Lung (tissue), 12 donors: ENCODE results near the gene PCMT1. TPM values are rescaled to one million over a fixed set of nuclear protein-coding genes. Genes with fewer than 3 reads are reported as not detected.

Source experiments
- ATAC-seq: fragments of 200-7000 bp; cut with Tn5 transposase; one replicate; pipeline ENCODE4 v1.9.1; 2020; ENCODE audit warnings: moderate number of reproducible peaks; ENCODE audit not compliant: insufficient read depth, low FRiP score
- DNase-seq, 3 donors: peaks; one replicate each; pipeline ENCODE4 v3.0.0-alpha.2; 2013 to 2017
- H3K27ac ChIP-seq, 2 donors: one replicate each; pipeline ENCODE4 v1.5.1; 2013; ENCODE audit warnings: mild to moderate bottlenecking in 2 of 2, moderate library complexity in 2 of 2, control low read depth in 1 of 2, inconsistent platforms in 1 of 2, low read depth in 1 of 2, low read length in 1 of 2
- H3K27me3 ChIP-seq, 3 donors: one replicate each; pipeline ENCODE4 v1.5.1; 2013; ENCODE audit warnings: low read length in 2 of 3; ENCODE audit not compliant: control insufficient read depth in 3 of 3, insufficient read depth in 3 of 3
- H3K36me3 ChIP-seq, 4 donors: one replicate each; pipeline ENCODE4 v1.5.1; 2013; ENCODE audit warnings: low read length in 4 of 4, mild to moderate bottlenecking in 1 of 4, moderate library complexity in 1 of 4; ENCODE audit not compliant: control insufficient read depth in 4 of 4, insufficient read depth in 4 of 4
- H3K4me1 ChIP-seq, 5 donors: one replicate each; pipeline ENCODE4 v1.5.1; 2013; ENCODE audit warnings: low read length in 5 of 5, mild to moderate bottlenecking in 2 of 5, moderate library complexity in 1 of 5; ENCODE audit not compliant: control insufficient read depth in 5 of 5, insufficient read depth in 5 of 5
- H3K4me3 ChIP-seq: one replicate; pipeline ENCODE4 v1.5.1; 2013; ENCODE audit warnings: mild to moderate bottlenecking, control low read depth, moderate library complexity
- H3K9ac ChIP-seq, 2 donors: one replicate each; pipeline ENCODE4 v1.5.1; 2013; ENCODE audit warnings: low read length in 2 of 2, control low read depth in 1 of 2; ENCODE audit not compliant: insufficient read depth in 1 of 2
- H3K9me3 ChIP-seq, 4 donors: one replicate each; pipeline ENCODE4 v1.5.1; 2013; ENCODE audit warnings: low read length in 3 of 4, mild to moderate bottlenecking in 1 of 4, moderate library complexity in 1 of 4; ENCODE audit not compliant: control insufficient read depth in 4 of 4, insufficient read depth in 3 of 4
- WGBS, 2 donors: extraction: QIAGEN DNeasy Blood & Tissue Kit; methylation state at CpG; one replicate each; pipeline ENCODE4 v1.1.7; 2013; 5-methylcytosine and 5-hydroxymethylcytosine counted together
- polyA plus RNA-seq, 2 donors: library from polyadenylated mRNA; stranded (reverse); fragments of 200-250 nt; gene quantifications; one replicate each; pipeline ENCODE4 v1.2.1, GENCODE V29; 2013
- total RNA-seq, 2 donors: library from RNA; depleted of rRNA in 1 of 2; stranded (reverse); fragments of >200 nt in 1 of 2; gene quantifications; one replicate each; pipeline ENCODE4 v1.2.1, GENCODE V29; 2014 to 2021
- TF ChIP-seq, protein P1 (sequence below): IDR thresholded peaks from 2 replicates; pipeline ENCODE4 v1.5.1; 2012; ENCODE audit warnings: mild to moderate bottlenecking; ENCODE audit errors: control extremely low read depth, extremely low read depth
- donor health status: control.
- donor health status: control.
- donor health status: Bipolar disorder and iron deficiency.
- donor health status: healthy.
- donor health status: DM: yes; HTN: yes; CAD: no.

The PCMT1 gene
- total and polyA plus RNA-seq, 4 donors, result 32.6 to 91.2 (median 61.1) TPM

DNA sequence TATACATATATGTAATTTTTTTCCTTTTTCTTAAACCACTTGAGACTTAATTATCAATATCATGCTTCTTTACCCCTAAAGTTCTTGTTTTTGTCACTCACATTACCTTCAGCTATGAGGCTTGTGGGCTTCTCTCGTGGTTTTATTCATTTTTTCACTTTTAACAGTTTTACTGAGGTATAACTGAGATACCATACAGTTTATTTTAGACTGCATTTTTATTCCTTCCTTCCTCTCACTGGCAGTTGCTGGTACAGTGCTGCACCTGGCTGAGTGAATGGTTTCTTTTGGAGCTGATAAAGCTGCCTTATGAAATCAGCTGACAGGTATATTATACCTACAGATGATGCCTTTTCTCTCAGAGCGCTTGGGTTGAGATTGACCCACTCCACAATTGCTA lies 60.3 kb downstream of the PCMT1 start:
- Histone ChIP-seq H3K9ac (no peak overlapping the region), H3K27ac (no peak overlapping the region), H3K36me3 (peaks cover 0 to 12% (median 8%) of the 10 kb centered on the region in 4 donors), H3K4me3 (no peak overlapping the region), H3K4me1 (no peaks in the 10 kb centered on the region), H3K27me3 (no peaks in the 10 kb centered on the region), H3K9me3 (no peaks in the 10 kb centered on the region)
- WGBS, 2 donors, result 64 to 82% methylated on average over 2 of the region's 2 CpGs
- TF ChIP-seq, protein P1, sequence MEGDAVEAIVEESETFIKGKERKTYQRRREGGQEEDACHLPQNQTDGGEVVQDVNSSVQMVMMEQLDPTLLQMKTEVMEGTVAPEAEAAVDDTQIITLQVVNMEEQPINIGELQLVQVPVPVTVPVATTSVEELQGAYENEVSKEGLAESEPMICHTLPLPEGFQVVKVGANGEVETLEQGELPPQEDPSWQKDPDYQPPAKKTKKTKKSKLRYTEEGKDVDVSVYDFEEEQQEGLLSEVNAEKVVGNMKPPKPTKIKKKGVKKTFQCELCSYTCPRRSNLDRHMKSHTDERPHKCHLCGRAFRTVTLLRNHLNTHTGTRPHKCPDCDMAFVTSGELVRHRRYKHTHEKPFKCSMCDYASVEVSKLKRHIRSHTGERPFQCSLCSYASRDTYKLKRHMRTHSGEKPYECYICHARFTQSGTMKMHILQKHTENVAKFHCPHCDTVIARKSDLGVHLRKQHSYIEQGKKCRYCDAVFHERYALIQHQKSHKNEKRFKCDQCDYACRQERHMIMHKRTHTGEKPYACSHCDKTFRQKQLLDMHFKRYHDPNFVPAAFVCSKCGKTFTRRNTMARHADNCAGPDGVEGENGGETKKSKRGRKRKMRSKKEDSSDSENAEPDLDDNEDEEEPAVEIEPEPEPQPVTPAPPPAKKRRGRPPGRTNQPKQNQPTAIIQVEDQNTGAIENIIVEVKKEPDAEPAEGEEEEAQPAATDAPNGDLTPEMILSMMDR, result no peak
- ATAC-seq (no peak), DNase-seq (no peak)

DNA sequence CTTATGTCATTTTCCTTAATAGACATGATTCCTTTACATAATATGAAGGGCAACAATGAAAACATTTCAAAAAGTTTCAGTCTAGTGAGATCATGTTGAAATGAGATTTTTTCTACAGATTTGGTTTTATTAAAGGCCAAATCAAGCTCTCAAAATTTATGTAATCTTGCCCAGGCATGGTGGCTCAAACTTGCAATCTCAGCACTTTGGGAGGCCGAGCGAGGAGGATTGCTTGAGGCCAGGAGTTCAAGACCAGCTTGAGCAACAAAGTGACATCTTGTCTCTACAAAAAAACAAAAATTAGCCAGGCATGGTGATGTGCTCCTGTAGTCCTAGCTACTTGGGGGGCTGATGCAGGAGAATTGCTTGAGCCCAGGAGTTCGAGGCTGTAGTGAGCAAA lies 63.8 kb downstream of the PCMT1 start:
- Histone ChIP-seq H3K27ac (no peak overlapping the region), H3K4me1 (no peaks in the 10 kb centered on the region), H3K9me3 (no peaks in the 10 kb centered on the region), H3K36me3 (peaks cover 0 to 8% (median 6%) of the 10 kb centered on the region in 4 donors), H3K4me3 (no peak overlapping the region), H3K27me3 (no peaks in the 10 kb centered on the region), H3K9ac (no peak overlapping the region)
- TF ChIP-seq, protein P1, result no peak
- DNase-seq, result no peak
- 95 to 100% methylated on average over 3 of the region's 3 CpGs for WGBS, 2 donors
- ATAC-seq, result no peak

DNA sequence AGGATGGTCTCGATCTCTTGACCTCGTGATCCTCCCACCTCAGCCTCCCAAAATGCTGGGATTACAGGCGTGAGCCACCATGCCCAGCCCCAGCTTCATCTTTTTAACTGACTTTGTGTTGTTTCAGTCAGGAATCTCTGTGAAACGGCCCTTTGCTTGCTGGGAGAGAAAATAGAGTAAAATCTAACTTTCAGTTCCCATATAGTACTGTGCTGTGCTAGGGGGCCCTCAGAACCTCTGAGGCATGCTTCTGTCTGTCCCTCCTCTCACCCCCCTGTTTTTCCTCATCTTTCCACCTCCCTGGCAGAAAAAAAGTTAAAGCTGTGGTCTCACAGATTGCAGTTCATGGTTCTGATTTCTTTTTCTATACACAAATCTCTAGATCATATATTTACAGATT lies 66.2 kb downstream of the PCMT1 start:
- Histone ChIP-seq H3K27ac (no peak overlapping the region), H3K36me3 (peaks cover 0 to 9% (median 3%) of the 10 kb centered on the region in 4 donors), H3K9me3 (no peaks in the 10 kb centered on the region), H3K4me3 (no peak overlapping the region), H3K9ac (no peak overlapping the region), H3K4me1 (no peaks in the 10 kb centered on the region), H3K27me3 (no peaks in the 10 kb centered on the region)
- TF ChIP-seq, protein P1, result no peak
- WGBS, 2 donors, result 94 to 96% methylated on average over 4 of the region's 4 CpGs
- DNase-seq (no peak), ATAC-seq (no peak)

DNA sequence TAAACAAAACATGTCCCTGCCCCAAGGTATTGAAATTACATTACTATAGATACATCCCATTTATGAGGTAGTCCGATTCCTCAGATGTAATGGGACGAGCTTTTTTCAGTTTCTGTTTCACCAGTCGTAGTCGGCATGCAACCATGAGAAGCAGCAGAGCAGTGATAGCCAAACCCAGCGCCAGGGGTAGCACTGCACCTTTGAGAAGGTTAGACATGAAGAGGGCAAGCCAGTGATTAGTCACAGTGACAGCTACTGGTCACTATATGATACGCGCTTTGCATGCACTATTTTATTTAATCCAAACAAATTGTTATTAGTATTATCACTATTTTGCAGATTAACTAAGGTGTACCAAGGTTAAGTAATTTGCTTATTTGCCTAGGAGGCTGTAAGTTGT lies 71.0 kb downstream of the PCMT1 start:
- no peak for ATAC-seq
- H3K27me3 ChIP-seq, result no peaks in the 10 kb centered on the region
- WGBS, 2 donors, result 96 to 97% methylated on average over 7 of the region's 7 CpGs
- no peak for DNase-seq
- no peak overlapping the region for H3K4me3 ChIP-seq
- peaks cover 0 to 3% (median 1%) of the 10 kb centered on the region in 4 donors for H3K36me3 ChIP-seq
- no peaks in the 10 kb centered on the region for H3K9me3 ChIP-seq
- TF ChIP-seq, protein P1, result no peak
- peaks cover 0 to 10% (median 0%) of the 10 kb centered on the region in 5 donors for H3K4me1 ChIP-seq
- H3K9ac ChIP-seq, result no peak overlapping the region
- H3K27ac ChIP-seq, result no peak overlapping the region
